Pancreas (tissue), 10 donors: ENCODE results near the gene TENT5C. TPM values are rescaled to one million over a fixed set of nuclear protein-coding genes. Genes with fewer than 3 reads are reported as not detected.

ENCODE experiments used
- ATAC-seq, 4 donors: fragments of 200-7000 bp; cut with Tn5 transposase; one replicate each; pipeline versions ENCODE4 v1.8.0 to v1.9.1; 2020; ENCODE audit warnings: mild to moderate bottlenecking in 4 of 4, moderate library complexity in 4 of 4
- DNase-seq, 6 donors: peaks; one replicate each; pipeline ENCODE4 v3.0.0-alpha.2; 2020
- FAIRE-seq: peaks from 2 replicates; lab custom pipeline; 2012; peaks lifted over from hg19 to GRCh38; lab: Jason Lieb, UNC
- H3K27ac ChIP-seq, 4 donors: fragments of 200-600 bp; sonication (generic); 1 replicate in 3 of 4; 2 replicates in 1 of 4; pipeline versions ENCODE4 v1.5.0 to v1.8.0; 2020
- H3K27me3 ChIP-seq, 4 donors: fragments of 200-600 bp; one replicate each; pipeline ENCODE4 v1.8.0; 2021
- H3K36me3 ChIP-seq, 3 donors: fragments of 200-600 bp; sonication (generic) in 1 of 3; one replicate each; pipeline versions ENCODE4 v1.5.0 to v1.8.0; 2020 to 2021
- H3K4me1 ChIP-seq, 3 donors: fragments of 200-600 bp; one replicate each; pipeline ENCODE4 v1.8.0; 2021
- H3K4me3 ChIP-seq, 4 donors: fragments of 200-600 bp; sonication (generic) in 2 of 4; one replicate each; pipeline versions ENCODE4 v1.5.0 to v1.8.0; 2020 to 2021
- H3K9me3 ChIP-seq, 4 donors: fragments of 200-600 bp; one replicate each; pipeline ENCODE4 v1.8.0; 2021
- WGBS, 2 donors: extraction: QIAGEN DNeasy Blood & Tissue Kit; methylation state at CpG; one replicate each; pipeline ENCODE4 v1.1.7; 2013; 5-methylcytosine and 5-hydroxymethylcytosine counted together
- intact Hi-C, 3 donors: fragments of 100-400 bp; cut with DNase I; formaldehyde crosslinking; loops; one replicate each; pipeline versions ENCODE4 v1.11.1 to v1.14.2; 2022
- polyA plus RNA-seq, 2 donors: library from polyadenylated mRNA; stranded (reverse); fragments of 200-250 nt; gene quantifications; one replicate each; pipeline ENCODE4 v1.2.3, GENCODE V29; 2013
- total RNA-seq, 6 donors: library from RNA; stranded (reverse); fragmentation: NEBNext Ultra II Directional in 4 of 6; extraction: Animal tissue kit (Norgen Biotek cat#: 25700) in 4 of 6; gene quantifications; one replicate each; pipeline versions ENCODE4 v1.2.1 to v1.2.4, GENCODE V29; 2021 to 2023
- TF ChIP-seq, protein P1 (sequence below), 4 donors: fragments of 200-600 bp; sonication (generic) in 3 of 4; IDR thresholded peaks; one replicate each; pipeline versions ENCODE4 v1.5.0 to v1.8.0; 2021; ENCODE audit warnings: antibody characterized with exemption in 4 of 4
- donor health status: healthy with polysubstance abuse.
- donor health status: DM: no; HTN: no; CAD: no; lungs with moderate emphysema.
- donor health status: DM: no; HTN: no; CAD: no.
- donor health status: control.
- donor health status: control.
- donor health status: Bipolar disorder and iron deficiency.
- donor health status: DM: yes; HTN: yes; CAD: no.
- donor health status: DM: no; HTN: no; CAD: no.
- donor health status: DM: no; HTN: no; CAD: no.
- donor health status: DM: yes; HTN: yes; CAD: no.

The TENT5C gene
- total and polyA plus RNA-seq, 8 donors, result 6.7 to 68.1 (median 31.5) TPM

DNA sequence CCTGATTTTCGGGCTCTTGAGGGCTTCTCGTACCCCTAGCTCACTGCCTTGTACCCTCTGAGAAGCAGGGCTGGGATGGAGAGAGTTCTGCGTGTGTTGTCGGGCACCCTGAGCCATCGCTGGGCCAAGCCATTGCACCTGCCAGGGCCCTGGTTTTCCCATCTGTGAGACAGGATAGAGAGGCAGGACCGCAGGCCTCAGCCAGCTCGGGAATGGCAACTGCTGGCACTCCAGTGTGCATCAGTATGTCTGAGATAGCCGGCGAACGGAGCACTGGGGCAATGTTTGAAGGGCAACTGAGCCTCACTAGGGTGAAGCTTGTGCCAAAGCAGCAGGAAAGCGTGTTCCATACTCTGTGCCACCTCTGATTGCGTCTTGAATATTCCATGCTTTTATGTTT, 66.9 kb downstream of the TENT5C start:
- WGBS, 2 donors, result 63 to 65% methylated on average over 12 of the region's 12 CpGs
- H3K27me3 ChIP-seq, result no peaks in the 10 kb centered on the region

DNA sequence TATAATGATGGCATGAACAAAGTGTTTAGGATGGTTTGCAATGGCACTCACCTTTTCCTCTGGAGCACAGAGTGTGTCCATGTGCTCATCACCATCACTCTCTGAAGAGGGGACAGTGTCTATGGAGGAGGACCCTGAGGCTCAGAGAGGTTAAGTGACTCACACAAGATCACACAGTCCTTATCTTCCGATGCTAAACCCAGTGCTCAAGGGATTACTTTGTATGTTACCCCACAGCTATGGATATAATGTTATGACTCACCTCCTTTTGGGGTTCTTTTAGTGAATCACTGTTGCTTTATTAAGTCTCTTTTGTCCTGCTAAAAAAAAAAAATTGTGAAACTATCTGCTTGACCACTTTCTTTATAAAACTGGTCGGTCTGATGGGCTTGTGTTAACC, 67.6 kb downstream of the TENT5C start:
- TF ChIP-seq, protein P1, sequence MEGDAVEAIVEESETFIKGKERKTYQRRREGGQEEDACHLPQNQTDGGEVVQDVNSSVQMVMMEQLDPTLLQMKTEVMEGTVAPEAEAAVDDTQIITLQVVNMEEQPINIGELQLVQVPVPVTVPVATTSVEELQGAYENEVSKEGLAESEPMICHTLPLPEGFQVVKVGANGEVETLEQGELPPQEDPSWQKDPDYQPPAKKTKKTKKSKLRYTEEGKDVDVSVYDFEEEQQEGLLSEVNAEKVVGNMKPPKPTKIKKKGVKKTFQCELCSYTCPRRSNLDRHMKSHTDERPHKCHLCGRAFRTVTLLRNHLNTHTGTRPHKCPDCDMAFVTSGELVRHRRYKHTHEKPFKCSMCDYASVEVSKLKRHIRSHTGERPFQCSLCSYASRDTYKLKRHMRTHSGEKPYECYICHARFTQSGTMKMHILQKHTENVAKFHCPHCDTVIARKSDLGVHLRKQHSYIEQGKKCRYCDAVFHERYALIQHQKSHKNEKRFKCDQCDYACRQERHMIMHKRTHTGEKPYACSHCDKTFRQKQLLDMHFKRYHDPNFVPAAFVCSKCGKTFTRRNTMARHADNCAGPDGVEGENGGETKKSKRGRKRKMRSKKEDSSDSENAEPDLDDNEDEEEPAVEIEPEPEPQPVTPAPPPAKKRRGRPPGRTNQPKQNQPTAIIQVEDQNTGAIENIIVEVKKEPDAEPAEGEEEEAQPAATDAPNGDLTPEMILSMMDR (IDR thresholded peaks at IDR 0.05), result no peak
- intact Hi-C loops, result loop anchor here in 1 of 3 donors (5.0 to 10.0 kb wide), 2 partner anchors 36 to 139 kb away; no protein-coding TSS in a partner anchor
- DNase-seq, result no peak
- Histone ChIP-seq H3K27ac (no peak overlapping the region), H3K9me3 (no peaks in the 10 kb centered on the region), H3K4me3 (no peak overlapping the region), H3K36me3 (no peaks in the 10 kb centered on the region), H3K4me1 (peaks cover 10 to 20% (median 15%) of the 10 kb centered on the region in 3 donors), H3K27me3 (no peaks in the 10 kb centered on the region)
- no peak for FAIRE-seq
- ATAC-seq, result no peak
- WGBS, 2 donors, result 84 to 90% methylated on average over 2 of the region's 2 CpGs

More for the DNA sequence above, 66.9 kb downstream of the TENT5C start:
- intact Hi-C loops, result loop anchor here in 1 of 3 donors (5.0 to 10.0 kb wide), 2 partner anchors 35 to 138 kb away; no protein-coding TSS in a partner anchor
- H3K9me3 ChIP-seq, result no peaks in the 10 kb centered on the region
- no peak overlapping the region for H3K27ac ChIP-seq
- H3K4me1 ChIP-seq, result peaks cover 10 to 19% (median 15%) of the 10 kb centered on the region in 3 donors
- FAIRE-seq, result no peak
- no peak for ATAC-seq
- H3K36me3 ChIP-seq, result no peaks in the 10 kb centered on the region
- no peak overlapping the region for H3K4me3 ChIP-seq
- TF ChIP-seq, protein P1 (IDR thresholded peaks at IDR 0.05), result no peak
- no peak for DNase-seq

DNA sequence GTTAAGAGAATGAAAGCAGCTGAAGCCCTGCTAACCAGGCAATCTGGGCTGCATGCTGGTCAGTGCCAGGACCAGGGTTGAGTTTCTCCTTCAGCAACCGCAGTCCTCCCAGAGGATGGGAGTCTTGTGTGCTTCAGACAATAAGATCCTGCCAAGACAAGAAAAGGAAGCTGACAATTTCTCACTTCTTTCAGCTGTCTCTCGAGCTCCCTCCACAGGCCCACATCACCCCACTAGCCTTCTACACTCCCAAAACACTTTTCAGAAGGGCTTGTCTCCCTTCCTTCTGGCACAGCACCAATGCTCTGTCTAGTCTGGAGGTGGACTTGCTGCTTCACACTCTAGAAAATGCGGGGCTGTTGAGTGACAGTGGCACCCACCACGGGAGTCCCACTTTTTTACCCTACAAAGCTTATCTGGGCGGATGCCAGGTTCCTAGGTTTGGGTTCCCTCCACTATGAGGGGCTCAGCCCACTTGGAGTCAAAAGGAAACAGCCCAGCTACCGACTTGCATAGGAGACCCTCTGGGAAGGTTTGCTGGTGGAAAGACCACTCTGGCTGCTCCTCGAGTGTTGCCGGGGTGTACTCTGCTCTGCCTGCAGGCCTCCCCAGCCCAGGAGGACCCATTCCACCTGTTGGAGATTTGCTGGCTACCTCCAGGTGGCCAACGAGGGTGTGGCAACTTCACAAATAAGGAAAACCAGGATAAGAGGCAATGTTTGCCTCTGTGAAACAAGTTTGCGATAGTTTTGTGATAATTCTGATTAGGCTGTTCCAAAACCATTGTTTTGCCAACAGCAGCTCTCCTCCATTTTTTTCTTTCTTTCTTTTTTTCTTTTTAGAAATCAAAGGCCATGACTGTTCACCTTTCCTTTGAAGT, 68.9 kb downstream of the TENT5C start:
- FAIRE-seq (no peak), ATAC-seq (peak; percentile 35 to 74 (median 58)), DNase-seq (peak in 2 of 6 donors; percentile 43 to 63)
- Histone ChIP-seq H3K4me3 (no peak overlapping the region), H3K27ac (peak overlapping the region in 2 of 4 donors; percentile 12 to 67), H3K9me3 (no peaks in the 10 kb centered on the region), H3K27me3 (no peaks in the 10 kb centered on the region), H3K36me3 (no peaks in the 10 kb centered on the region), H3K4me1 (peaks cover 13 to 31% (median 23%) of the 10 kb centered on the region in 3 donors)
- intact Hi-C loops, result loop anchor here in 1 of 3 donors (5.0 to 10.0 kb wide), 2 partner anchors 37 to 140 kb away; no protein-coding TSS in a partner anchor
- TF ChIP-seq, protein P1 (IDR thresholded peaks at IDR 0.05), result no peak
- WGBS, 2 donors, result 36 to 37% methylated on average over 10 of the region's 10 CpGs

DNA sequence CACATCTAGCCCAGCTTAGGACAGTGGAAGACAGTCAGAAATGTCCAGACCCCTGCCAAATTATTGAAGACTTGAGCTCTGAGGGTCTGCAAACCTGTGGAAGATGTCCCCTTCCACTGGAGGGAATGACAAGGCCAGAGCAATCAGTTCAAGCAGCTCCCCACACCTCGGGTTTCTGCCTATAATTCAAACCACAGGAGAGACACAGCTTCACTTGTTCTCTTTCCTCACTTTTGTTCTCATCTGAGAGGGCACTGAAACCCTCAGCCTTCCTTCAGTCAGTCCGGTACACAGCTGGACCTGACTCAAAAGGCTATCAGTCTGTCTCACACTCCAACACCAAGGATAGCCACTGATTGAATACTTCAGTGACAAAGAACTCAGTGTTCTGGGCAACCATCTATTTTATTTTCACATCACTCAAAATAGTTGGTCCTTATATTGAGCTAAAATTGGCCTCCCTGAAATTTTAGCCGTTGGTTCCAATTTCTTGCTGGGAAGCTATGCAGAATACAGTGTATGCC, 70.1 kb downstream of the TENT5C start:
- DNase-seq (no peak), ATAC-seq (peak in 3 of 4 donors; percentile 34 to 50 (median 34)), FAIRE-seq (no peak)
- peak overlapping the region in 1 of 4 donors; percentile 67 for H3K27ac ChIP-seq
- H3K4me3 ChIP-seq, result no peak overlapping the region
- no peaks in the 10 kb centered on the region for H3K9me3 ChIP-seq
- intact Hi-C loops, result loop anchor here in 1 of 3 donors (10.0 kb wide), 1 partner anchor 141 kb away; no protein-coding TSS in a partner anchor
- TF ChIP-seq, protein P1 (IDR thresholded peaks at IDR 0.05), result no peak
- H3K4me1 ChIP-seq, result peaks cover 15 to 34% (median 26%) of the 10 kb centered on the region in 3 donors
- no peaks in the 10 kb centered on the region for H3K36me3 ChIP-seq
- no peaks in the 10 kb centered on the region for H3K27me3 ChIP-seq
- 12 to 19% methylated on average over 3 of the region's 3 CpGs for WGBS, 2 donors
